NCI-H146 treated with DMSO at 0.1 percent for 48 hours (cell line): ENCODE measurements around the gene PMEPA1.

Experiments used
- DNase-seq: peaks from one replicate; lab custom pipeline; 2025; ENCODE audit not compliant: unreplicated experiment; lab: John Stamatoyannopoulos, UW

PMEPA1 gene

GRCh38 chr20:57737349-57737748 is 27.5 kb upstream of the PMEPA1 start:
- no peak for DNase-seq

GRCh38 chr20:57736738-57737347 is 27.0 kb upstream of the PMEPA1 start:
- no peak for DNase-seq

GRCh38 chr20:57735831-57736737 is 26.3 kb upstream of the PMEPA1 start:
- no peak for DNase-seq

- DNase-seq: no peak
Observed at GRCh38 chr20:57734754-57735153, 24.9 kb upstream of the PMEPA1 start.

GRCh38 chr20:57732226-57732625 is 22.4 kb upstream of the PMEPA1 start:
- DNase-seq: no peak

- no peak for DNase-seq
Observed at GRCh38 chr20:57728762-57729161, 18.9 kb upstream of the PMEPA1 start.

GRCh38 chr20:57727863-57728262 is 18.0 kb upstream of the PMEPA1 start:
- no peak for DNase-seq

- DNase-seq: no peak
Observed at GRCh38 chr20:57725636-57726035, 15.8 kb upstream of the PMEPA1 start.

GRCh38 chr20:57724610-57725405 is 15.0 kb upstream of the PMEPA1 start:
- DNase-seq: no peak

- no peak for DNase-seq
Observed at GRCh38 chr20:57723816-57724215, 14.0 kb upstream of the PMEPA1 start.

- DNase-seq: no peak
Observed at GRCh38 chr20:57719951-57720350, 10.1 kb upstream of the PMEPA1 start.

- peak; percentile 96 for DNase-seq
Observed at GRCh38 chr20:57718490-57719009, 8.7 kb upstream of the PMEPA1 start.

GRCh38 chr20:57717797-57718196 is 8.0 kb upstream of the PMEPA1 start:
- DNase-seq: no peak

GRCh38 chr20:57716901-57717300 is 7.1 kb upstream of the PMEPA1 start:
- DNase-seq: no peak

- no peak for DNase-seq
Observed at GRCh38 chr20:57716202-57716601, 6.4 kb upstream of the PMEPA1 start.

- DNase-seq: no peak
Observed at GRCh38 chr20:57715268-57715904, 5.6 kb upstream of the PMEPA1 start.

GRCh38 chr20:57714409-57715267 is 4.8 kb upstream of the PMEPA1 start:
- no peak for DNase-seq

GRCh38 chr20:57713951-57714350 is 4.1 kb upstream of the PMEPA1 start:
- no peak for DNase-seq

- DNase-seq: no peak
Observed at GRCh38 chr20:57713505-57713903, 3.7 kb upstream of the PMEPA1 start.
